ENCODE measurements around the gene NAALADL2. TPM values are rescaled to one million over a fixed set of nuclear protein-coding genes. Genes with fewer than 3 reads are reported as not detected.
A peak's percentile ranks its signal among the peaks of the same experiment; 100 is the strongest.

Gene NAALADL2
- total and polyA plus RNA-seq, 2 of the 13 experiments (the other 11 are each of a cell fraction or from before 2014, with no cell fraction given): 0.08 TPM; not detected in 1

- no peaks in the 10 kb centered on the region for H3K27me3 ChIP-seq (ENCODE audit: control insufficient read depth in 1 of 2, insufficient read depth in 2 of 2, low read length in 2 of 2)
- no peak overlapping the region for H3K9ac ChIP-seq (ENCODE audit: insufficient read depth, low read depth, low read length)
- in situ Hi-C loops (cut with HindIII; ENCODE audit: extremely low pct_ligation_motif_present, low pct_unique_long_range_greater_than_20kb) (no loop called here), intact Hi-C loops (cut with micrococcal nuclease; ENCODE audit: unreplicated experiment) (no loop called here)
- no peak overlapping the region for H2AFZ ChIP-seq (ENCODE audit: low read length)
- H3K4me3 ChIP-seq (replicated peaks in 1 of 3; ENCODE audit: insufficient read depth in 1 of 3, low read depth in 2 of 3, low read length in 3 of 3): no peak overlapping the region
- H3K79me2 ChIP-seq (ENCODE audit: insufficient read depth, low read length): no peaks in the 10 kb centered on the region
- POLR2A ChIA-PET: no interaction called here
- H3K4me1 ChIP-seq (ENCODE audit: insufficient read depth, low read length): no peaks in the 10 kb centered on the region
- DNase-seq (ENCODE audit: low spot score): no peak
- no peak for ATAC-seq
- H3K27ac ChIP-seq (ENCODE audit: extremely low read length, insufficient read depth, low read length): no peak overlapping the region
- no peaks in the 10 kb centered on the region for H3K9me3 ChIP-seq (ENCODE audit: low read length)
- CTCF ChIA-PET (ENCODE audit: low intra/inter-chr PET ratio, low total read pairs): no interaction called here
- 3% methylated on average over 3 of the region's 3 CpGs for WGBS (ENCODE audit: low lambda C conversion rate)
- no peak for TF ChIP-seq ZC3H13 (CRISPR knock-in tag; IDR thresholded peaks at IDR 0.05)
- TF ChIP-seq MAFK (conservative IDR thresholded peaks at IDR 0.05 in 1 of 2, IDR thresholded peaks at IDR 0.05 in 1 of 2; ENCODE audit: low read length in 2 of 2): peak in 1 of 2 experiments; percentile 55; a peak in 2 of 4 replicates
- peak; percentile 54; the same call in 1 of the 2 replicates for TF ChIP-seq MAFF (IDR thresholded peaks at IDR 0.05; ENCODE audit: low read depth, low read length)
- no peak for TF ChIP-seq MLLT10 (CRISPR knock-in tag; IDR thresholded peaks at IDR 0.05)
- no TSS peak for BruUV-seq (replicated peaks)
- FAIRE-seq: no peak
- no peaks in the 10 kb centered on the region for H4K20me1 ChIP-seq (ENCODE audit: insufficient read depth, low read length)
- no peak overlapping the region for H3K4me2 ChIP-seq (ENCODE audit: low read depth, low read length)
- H3K36me3 ChIP-seq (replicated peaks in 1 of 2; ENCODE audit: control insufficient read depth in 1 of 2, insufficient read depth in 2 of 2, low read length in 2 of 2): no peaks in the 10 kb centered on the region
Measured at GRCh38 chr3:175226444-175226843, 367.3 kb downstream of the NAALADL2 start.

- no peak for ATAC-seq
- FAIRE-seq: no peak
- CTCF ChIA-PET (ENCODE audit: low intra/inter-chr PET ratio, low total read pairs): no interaction called here
- H3K4me1 ChIP-seq (ENCODE audit: insufficient read depth, low read length): no peaks in the 10 kb centered on the region
- DNase-seq (ENCODE audit: low spot score): no peak
- H3K79me2 ChIP-seq (ENCODE audit: insufficient read depth, low read length): no peaks in the 10 kb centered on the region
- TF ChIP-seq ZNF556 (CRISPR knock-in tag; IDR thresholded peaks at IDR 0.05; ENCODE audit: borderline replicate concordance) (no peak), RFXAP (CRISPR knock-in tag; IDR thresholded peaks at IDR 0.05; ENCODE audit: borderline replicate concordance) (no peak)
- TF ChIP-seq, protein P1, sequence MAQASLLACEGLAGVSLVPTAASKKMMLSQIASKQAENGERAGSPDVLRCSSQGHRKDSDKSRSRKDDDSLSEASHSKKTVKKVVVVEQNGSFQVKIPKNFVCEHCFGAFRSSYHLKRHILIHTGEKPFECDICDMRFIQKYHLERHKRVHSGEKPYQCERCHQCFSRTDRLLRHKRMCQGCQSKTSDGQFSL (CRISPR knock-in tag; IDR thresholded peaks at IDR 0.05): no peak
- no peak overlapping the region for H3K9ac ChIP-seq (ENCODE audit: insufficient read depth, low read depth, low read length)
- 0% methylated on average over 3 of the region's 3 CpGs for WGBS (ENCODE audit: low lambda C conversion rate)
- no peak overlapping the region for H3K4me2 ChIP-seq (ENCODE audit: low read depth, low read length)
- H4K20me1 ChIP-seq (ENCODE audit: insufficient read depth, low read length): no peaks in the 10 kb centered on the region
- H3K36me3 ChIP-seq (replicated peaks in 1 of 2; ENCODE audit: control insufficient read depth in 1 of 2, insufficient read depth in 2 of 2, low read length in 2 of 2): no peaks in the 10 kb centered on the region
- H3K27me3 ChIP-seq (ENCODE audit: control insufficient read depth in 1 of 2, insufficient read depth in 2 of 2, low read length in 2 of 2): no peaks in the 10 kb centered on the region
- no TSS peak for BruUV-seq (replicated peaks)
- no peaks in the 10 kb centered on the region for H3K9me3 ChIP-seq (ENCODE audit: low read length)
- H3K4me3 ChIP-seq (replicated peaks in 1 of 3; ENCODE audit: insufficient read depth in 1 of 3, low read depth in 2 of 3, low read length in 3 of 3): no peak overlapping the region
- H3K27ac ChIP-seq (ENCODE audit: extremely low read length, insufficient read depth, low read length): no peak overlapping the region
- POLR2A ChIA-PET: no interaction called here
- in situ Hi-C loops (cut with HindIII; ENCODE audit: extremely low pct_ligation_motif_present, low pct_unique_long_range_greater_than_20kb): no loop called here
- intact Hi-C loops (cut with micrococcal nuclease; ENCODE audit: unreplicated experiment): no loop called here
- H2AFZ ChIP-seq (ENCODE audit: low read length): no peak overlapping the region
Measured at GRCh38 chr3:175227126-175227525, 368.0 kb downstream of the NAALADL2 start.
